ENCODE data around the gene NPHP4.

DNA sequence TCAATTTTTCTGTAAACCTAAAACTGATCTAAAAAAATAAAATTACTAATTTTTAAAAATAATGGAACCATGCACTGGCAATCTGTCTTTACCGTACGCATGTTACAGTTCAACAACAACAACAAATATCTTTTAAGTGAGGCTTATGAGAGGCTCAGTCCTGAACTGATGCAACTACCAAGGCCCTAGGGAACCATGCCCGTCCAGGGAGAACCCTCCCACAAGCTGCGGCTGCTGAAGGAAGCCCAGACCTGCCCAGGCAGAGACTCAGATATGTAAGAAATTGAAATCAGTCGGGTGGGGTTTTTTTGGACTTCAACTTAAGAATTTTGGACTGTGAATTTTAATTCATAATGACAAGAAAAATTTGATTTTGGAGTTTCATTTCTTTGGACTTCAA, 91.1 kb downstream of the NPHP4 start:
- no peak for TF ChIP-seq EP300 (IDR thresholded peaks at IDR 0.05; ENCODE audit: borderline replicate concordance in 1 of 2, low read depth in 1 of 2, low read length in 1 of 2)
- TF ChIP-seq NRF1 (IDR thresholded peaks at IDR 0.05; ENCODE audit: low read depth, low read length) = no peak
- TF ChIP-seq, protein P1, sequence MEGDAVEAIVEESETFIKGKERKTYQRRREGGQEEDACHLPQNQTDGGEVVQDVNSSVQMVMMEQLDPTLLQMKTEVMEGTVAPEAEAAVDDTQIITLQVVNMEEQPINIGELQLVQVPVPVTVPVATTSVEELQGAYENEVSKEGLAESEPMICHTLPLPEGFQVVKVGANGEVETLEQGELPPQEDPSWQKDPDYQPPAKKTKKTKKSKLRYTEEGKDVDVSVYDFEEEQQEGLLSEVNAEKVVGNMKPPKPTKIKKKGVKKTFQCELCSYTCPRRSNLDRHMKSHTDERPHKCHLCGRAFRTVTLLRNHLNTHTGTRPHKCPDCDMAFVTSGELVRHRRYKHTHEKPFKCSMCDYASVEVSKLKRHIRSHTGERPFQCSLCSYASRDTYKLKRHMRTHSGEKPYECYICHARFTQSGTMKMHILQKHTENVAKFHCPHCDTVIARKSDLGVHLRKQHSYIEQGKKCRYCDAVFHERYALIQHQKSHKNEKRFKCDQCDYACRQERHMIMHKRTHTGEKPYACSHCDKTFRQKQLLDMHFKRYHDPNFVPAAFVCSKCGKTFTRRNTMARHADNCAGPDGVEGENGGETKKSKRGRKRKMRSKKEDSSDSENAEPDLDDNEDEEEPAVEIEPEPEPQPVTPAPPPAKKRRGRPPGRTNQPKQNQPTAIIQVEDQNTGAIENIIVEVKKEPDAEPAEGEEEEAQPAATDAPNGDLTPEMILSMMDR (IDR thresholded peaks at IDR 0.05) = no peak
- TF ChIP-seq TAF1 (IDR thresholded peaks at IDR 0.05; ENCODE audit: borderline replicate concordance, low read depth, low read length) = no peak
- no peak for TF ChIP-seq RAD21 (IDR thresholded peaks at IDR 0.05; ENCODE audit: low read length)
- no peak for TF ChIP-seq CHD2 (IDR thresholded peaks at IDR 0.05; ENCODE audit: low read length, partially characterized antibody)
- TF ChIP-seq MAX (IDR thresholded peaks at IDR 0.05; ENCODE audit: low read depth) = no peak
- TF ChIP-seq FOSL2 (IDR thresholded peaks at IDR 0.05; ENCODE audit: borderline replicate concordance, low read depth) = no peak
- TF ChIP-seq POLR2AphosphoS5 (IDR thresholded peaks at IDR 0.05; ENCODE audit: low read depth, low read length) = no peak
- TF ChIP-seq FOXM1 (IDR thresholded peaks at IDR 0.05; ENCODE audit: low read depth) = no peak
- TF ChIP-seq, protein P2, sequence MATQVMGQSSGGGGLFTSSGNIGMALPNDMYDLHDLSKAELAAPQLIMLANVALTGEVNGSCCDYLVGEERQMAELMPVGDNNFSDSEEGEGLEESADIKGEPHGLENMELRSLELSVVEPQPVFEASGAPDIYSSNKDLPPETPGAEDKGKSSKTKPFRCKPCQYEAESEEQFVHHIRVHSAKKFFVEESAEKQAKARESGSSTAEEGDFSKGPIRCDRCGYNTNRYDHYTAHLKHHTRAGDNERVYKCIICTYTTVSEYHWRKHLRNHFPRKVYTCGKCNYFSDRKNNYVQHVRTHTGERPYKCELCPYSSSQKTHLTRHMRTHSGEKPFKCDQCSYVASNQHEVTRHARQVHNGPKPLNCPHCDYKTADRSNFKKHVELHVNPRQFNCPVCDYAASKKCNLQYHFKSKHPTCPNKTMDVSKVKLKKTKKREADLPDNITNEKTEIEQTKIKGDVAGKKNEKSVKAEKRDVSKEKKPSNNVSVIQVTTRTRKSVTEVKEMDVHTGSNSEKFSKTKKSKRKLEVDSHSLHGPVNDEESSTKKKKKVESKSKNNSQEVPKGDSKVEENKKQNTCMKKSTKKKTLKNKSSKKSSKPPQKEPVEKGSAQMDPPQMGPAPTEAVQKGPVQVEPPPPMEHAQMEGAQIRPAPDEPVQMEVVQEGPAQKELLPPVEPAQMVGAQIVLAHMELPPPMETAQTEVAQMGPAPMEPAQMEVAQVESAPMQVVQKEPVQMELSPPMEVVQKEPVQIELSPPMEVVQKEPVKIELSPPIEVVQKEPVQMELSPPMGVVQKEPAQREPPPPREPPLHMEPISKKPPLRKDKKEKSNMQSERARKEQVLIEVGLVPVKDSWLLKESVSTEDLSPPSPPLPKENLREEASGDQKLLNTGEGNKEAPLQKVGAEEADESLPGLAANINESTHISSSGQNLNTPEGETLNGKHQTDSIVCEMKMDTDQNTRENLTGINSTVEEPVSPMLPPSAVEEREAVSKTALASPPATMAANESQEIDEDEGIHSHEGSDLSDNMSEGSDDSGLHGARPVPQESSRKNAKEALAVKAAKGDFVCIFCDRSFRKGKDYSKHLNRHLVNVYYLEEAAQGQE (IDR thresholded peaks at IDR 0.05; ENCODE audit: low read depth, low read length) = no peak
- no peak for TF ChIP-seq MXI1 (IDR thresholded peaks at IDR 0.05; ENCODE audit: low read depth, low read length)
- TF ChIP-seq RCOR1 (IDR thresholded peaks at IDR 0.05; ENCODE audit: low read length) = no peak
- no peak for TF ChIP-seq SMC3 (IDR thresholded peaks at IDR 0.05; ENCODE audit: low read depth, low read length)
